GM18873 (cell line): ENCODE measurements around the gene KPNA2.
"Not testable (repeated sequence)": the region's sequence is repeated elsewhere in the genome, so short reads cannot be mapped to it uniquely, and the experiment has no call there.

ENCODE experiments used
- ATAC-seq: cut with Tn5 transposase; IDR thresholded peaks from one replicate; pipeline ENCODE4 v1.9.1; 2021; ENCODE audit warnings: mild to moderate bottlenecking, moderate library complexity, moderate number of reproducible peaks; ENCODE audit not compliant: unreplicated experiment, low FRiP score

Gene KPNA2

DNA sequence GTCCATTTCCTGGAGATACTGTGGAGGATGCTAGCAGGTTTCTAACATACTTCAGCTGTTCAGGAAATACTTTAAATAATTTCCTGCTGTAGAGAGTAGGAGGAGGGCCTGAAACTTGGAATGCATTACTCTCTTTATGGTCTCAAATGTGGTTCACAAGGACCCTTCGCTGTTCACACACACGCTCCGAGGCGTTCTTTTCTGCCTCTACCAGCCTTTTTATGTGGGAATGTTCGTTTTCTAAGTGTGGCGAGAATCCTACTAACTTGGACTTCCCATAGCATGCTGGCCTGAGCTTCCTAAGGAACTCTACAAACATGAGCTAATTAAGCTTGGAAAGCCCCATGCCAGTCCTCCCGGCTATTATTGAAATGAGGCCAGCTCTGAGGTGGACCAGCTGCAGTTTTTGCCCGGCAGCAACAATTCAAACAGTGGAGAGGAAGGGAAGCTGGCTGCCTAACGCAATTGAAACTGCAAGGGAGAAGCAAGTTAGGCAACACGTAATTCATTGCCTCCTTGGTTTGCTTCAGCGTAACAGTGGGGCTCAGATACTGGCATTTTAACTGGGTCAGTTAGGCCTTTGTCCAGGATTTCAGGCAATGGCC is 18.9 kb downstream of the KPNA2 start:
- no peak for ATAC-seq

DNA sequence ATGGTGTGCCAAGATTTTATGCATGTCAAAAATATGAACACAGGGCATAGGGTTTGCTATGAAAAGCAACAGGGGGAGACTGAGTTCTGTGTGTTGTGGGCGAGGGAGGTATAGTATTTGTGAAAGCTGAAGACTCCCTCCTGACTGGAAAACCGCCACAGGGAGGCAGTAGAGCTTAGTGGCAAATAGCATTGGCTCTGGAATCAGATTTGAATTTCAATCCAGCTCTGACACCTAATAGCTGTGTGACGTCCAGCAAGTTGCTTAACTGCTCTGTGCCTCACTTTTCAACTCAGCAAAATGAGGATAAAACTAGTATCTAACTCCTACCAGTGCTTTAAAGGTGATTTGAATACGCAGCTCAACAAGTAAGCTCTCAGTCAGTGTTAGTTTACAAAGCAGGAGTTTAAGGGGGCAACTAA is 22.0 kb downstream of the KPNA2 start:
- ATAC-seq: no peak

DNA sequence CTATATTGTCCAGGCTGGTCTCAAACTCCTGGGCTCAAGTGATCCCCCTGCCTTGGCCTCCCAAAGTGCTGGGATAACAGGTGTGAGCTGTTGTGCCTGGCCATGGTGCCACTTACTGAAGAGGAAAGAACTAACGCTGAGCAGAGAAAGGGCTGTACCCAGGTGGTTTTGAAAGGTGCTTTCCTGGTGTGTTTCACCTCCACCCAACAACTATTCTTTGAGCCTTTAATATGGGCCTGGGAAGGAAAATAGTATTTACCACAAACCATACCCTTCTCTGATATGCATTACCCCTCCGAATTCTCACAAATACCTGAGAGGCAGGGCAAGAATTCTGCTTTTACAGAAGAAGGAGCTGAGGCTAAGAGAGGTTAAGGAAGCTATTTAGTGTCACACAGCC is 24.8 kb downstream of the KPNA2 start:
- no peak for ATAC-seq

DNA sequence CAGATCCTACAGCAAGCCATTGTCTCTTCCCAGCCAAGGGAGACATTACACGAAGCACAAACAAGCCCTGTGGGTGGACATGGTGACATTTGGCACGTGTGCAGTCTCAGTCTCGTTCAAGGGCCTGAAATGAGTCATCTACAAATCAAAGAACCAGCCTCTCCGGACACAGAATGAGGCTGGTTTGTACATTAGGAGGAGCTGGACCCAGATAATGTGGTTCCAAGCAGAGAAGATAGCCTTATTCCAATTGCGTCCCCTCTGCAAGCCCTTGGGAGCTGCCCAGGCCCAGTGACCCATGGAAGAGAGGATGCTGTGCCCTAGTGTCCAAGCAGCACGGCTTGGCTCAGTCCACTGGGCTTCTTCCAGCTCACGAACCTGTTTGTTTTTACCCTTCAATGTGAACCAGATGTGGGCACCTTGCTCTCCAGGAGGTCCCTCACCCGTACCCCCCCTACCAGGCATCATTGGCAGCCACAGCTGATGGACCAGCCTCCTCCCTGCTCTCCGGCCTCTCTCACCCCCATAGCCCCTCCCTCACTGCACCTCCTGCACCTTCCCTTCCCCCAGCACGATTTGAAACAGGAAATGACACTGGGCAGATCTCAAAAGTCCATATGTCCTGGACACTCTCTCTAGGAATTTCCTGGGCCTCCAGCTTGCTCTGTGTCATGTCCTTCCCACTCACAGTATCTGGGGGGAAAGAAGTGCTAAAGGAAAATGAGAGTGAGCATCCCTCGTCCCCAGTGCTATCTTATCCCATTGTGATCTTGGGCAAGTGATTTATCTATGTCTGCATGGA is 26.2 kb downstream of the KPNA2 start:
- ATAC-seq: no peak

DNA sequence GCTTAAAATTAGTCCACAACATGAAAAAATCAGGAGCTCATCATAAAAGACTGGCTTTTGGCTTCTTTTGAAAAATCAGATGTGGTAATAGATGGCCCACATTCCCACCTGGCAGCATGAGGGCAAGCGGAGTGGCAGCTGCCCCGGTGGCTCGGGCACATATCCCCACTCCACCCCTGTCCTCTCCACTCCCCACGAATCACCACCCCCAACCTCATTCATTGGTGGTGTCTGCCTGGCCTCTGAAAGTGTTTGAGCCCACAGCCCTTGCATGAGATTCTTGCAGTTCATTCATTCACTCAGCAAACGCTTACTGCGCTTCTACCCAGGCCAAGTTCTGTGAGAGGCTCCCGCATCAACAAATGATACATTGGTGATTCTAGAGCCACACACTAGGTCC is 29.8 kb downstream of the KPNA2 start:
- not testable (repeated sequence) for ATAC-seq

DNA sequence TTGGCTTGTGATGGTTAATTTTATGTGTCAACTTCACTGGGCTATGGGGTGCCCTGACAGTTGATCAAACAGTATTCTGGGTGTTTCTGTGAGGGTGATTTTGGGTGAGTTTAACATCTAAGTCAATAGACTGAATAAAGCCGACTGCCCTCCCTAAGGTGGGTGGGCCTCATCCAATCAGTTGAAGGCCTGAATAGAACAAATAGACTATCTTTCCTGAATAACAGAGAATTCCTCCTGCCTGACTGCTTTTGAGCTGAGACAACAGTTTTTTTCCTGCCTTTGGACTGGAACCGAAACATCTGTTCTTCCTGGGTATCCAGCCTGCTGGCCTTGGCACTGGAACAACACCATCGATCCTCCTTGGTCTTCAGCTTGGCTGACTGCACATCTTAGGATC is 33.0 kb downstream of the KPNA2 start:
- ATAC-seq: not testable (repeated sequence)

DNA sequence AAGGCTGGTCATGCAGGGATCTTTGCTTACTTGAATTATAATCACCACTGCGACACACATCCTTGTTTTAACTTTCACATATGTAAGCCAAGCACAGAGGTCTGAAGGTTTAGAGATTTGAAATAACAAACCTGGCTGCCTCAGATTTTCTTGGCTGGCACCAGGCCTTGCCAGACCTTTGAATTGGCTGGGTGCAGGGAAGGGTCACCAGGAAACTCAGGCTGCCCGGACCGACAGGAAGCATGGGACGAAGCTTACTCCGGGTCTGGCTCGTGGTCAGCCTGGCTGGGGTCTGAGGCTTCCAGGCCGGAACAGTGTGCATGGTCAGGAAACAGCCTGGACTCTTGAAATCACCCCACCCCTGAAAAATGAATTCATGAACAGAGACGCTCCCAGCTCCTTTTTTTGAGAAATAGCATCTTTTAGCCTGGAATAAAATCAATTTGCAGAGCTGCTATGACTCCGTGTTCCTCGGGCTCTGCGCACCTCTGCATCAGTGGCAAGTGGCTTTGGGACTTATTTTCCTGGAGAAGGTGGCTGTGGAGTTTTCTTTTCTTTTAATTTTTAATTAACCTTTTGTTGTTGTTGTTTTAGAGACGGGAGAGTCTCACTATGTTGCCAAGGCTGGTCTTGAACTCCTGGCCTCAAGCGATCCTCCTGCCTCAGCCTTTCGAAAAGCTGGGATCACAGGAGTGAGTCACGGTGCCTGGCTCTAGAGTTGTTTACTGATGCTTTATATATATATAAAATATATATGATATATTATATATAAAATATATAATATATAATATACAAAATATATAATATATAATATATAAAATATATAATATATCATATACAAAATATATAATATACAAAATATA is 35.3 kb downstream of the KPNA2 start:
- not testable (repeated sequence) for ATAC-seq

DNA sequence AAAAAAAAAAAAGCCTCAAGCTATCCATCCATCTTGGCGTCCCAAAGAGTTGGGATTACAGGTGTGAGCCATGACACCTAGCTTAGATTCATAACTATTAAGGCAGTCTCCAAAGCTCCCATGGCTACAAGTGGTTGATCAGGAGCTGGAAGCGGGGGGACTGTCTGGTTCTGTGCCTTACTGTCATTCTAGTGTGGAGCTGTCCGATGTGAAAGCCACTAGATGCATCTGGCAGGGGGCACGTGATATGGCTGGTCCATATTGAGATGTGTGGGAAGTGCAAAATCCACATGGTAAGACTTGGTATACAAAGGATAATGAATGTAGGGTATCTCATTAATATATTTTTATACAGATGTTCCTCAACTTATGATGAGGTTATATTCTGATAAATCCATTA is 38.7 kb downstream of the KPNA2 start:
- ATAC-seq: no peak

DNA sequence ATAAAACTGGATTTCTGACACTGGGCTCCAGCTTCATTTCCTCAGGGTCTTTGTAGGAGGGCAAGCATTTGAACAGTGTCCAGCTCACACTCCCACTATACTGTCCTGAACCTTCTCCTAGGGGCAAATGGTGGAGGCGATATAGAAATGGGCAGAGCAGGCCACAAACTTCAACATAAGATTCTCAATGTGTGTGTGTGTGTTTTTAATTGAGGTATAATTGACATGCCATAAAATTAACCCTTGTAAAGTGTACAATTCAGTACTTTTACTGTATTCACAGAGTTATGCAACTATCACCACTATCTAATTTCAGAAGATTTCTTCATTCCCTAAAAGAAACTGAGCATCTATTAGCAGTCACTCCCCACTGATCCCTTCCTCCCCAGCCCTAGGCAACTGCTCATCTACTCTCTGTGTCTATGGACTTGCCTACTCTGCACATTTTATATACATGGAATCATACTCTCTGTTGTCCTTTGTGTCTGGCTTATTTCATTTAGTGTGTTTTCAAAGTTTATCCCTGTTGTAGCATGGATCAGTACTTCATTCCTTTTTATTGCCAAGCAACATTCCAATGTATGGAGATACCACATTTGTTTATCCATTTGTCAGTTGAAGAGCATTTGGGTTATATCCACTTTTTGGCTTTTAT is 40.5 kb downstream of the KPNA2 start:
- ATAC-seq: not testable (repeated sequence)

DNA sequence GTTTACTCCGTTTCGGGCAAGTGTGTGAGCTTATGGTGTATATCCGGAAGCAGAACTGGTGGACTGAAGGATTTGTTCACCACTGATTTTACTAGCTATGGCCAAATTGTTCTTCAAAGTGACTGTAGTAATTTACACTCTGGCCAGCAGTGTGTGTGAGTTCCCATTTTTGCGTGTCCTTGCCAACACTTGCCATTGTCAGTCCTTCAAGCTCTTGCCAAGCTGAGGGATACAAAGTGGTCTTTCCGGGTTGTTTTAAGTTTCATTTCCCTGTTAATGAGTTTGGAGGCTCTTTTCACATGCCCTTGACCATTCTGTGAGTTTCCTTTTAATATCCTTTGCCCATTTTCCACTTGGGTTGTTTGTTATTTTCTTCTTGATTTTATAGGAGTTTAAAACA is 42.0 kb downstream of the KPNA2 start:
- not testable (repeated sequence) for ATAC-seq

DNA sequence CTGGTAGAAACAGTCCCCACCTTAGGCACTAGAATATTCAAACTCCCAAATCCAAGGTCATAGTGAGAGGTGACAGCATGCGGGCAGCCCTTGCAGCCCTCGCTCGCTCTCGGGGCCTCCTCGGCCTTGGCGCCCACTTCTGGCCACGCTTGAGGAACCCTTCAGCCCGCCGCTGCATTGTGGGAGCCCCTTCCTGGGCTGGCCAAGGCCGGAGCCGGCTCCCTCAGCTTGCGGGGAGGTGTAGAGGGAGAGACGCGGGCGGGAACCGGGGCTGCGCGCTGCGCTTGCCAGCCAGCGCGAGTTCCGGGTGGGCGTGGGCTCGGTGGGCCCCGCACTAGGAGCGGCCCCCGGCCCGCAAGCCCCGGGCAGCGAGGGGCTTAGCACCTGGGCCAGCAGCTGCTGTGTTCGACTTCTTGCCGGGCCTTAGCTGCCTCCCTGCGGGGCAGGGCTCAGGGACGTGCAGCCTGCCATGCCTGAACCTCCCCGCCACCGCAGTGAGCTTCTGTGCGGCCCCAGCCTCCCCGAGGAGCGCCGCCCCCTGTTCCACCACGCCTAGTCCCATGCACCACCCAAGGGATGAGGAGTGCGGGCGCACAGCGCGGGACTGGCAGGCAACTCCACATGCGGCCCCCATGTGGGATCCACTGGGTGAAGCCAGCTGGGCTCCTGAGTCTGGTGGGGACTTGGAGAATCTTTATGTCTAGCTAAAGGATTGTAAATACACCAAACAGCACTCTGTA is 45.0 kb downstream of the KPNA2 start:
- no peak for ATAC-seq

DNA sequence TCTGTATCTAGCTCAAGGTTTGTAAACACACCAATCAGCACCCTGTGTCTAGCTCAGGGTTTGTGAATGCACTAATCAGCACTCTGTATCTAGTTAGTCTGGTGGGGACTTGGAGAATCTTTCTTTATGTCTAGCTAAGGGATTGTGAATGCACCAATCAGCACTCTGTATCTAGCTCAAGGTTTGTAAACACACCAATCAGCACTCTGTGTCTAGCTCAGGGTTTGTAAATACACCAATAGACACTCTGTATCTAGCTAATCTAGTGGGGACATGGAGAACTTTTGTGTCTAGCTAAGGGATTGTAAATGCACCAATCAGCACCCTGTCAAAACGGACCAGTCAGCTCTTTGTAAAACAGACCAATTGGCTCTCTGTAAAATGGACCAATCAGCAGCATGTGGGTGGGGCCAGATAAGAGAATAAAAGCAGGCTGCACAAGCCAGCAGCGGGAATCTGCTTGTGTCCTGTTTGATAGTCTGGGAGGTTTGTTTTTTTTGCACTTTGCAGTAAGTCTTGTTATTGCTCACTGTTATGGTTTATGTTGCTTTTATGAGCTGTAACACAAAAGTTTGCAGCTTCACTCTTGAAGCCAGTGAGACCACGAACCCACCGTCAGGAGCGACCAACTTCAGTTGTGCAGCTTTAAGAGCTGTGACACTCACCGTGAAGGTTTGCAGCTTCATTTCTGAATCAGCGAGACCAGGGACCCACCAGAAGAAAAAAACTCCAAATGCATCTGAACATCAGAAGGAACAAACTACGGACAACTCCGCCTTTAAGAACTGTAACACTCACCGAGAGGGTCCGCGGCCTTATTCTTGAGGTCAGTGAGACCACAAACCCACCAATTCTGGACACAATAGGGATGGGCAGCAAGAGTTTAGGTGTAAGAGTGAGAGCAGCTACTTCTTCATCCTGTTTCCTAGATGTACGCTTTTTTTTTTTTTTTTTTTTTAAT is 46.0 kb downstream of the KPNA2 start:
- ATAC-seq: not testable (repeated sequence)

DNA sequence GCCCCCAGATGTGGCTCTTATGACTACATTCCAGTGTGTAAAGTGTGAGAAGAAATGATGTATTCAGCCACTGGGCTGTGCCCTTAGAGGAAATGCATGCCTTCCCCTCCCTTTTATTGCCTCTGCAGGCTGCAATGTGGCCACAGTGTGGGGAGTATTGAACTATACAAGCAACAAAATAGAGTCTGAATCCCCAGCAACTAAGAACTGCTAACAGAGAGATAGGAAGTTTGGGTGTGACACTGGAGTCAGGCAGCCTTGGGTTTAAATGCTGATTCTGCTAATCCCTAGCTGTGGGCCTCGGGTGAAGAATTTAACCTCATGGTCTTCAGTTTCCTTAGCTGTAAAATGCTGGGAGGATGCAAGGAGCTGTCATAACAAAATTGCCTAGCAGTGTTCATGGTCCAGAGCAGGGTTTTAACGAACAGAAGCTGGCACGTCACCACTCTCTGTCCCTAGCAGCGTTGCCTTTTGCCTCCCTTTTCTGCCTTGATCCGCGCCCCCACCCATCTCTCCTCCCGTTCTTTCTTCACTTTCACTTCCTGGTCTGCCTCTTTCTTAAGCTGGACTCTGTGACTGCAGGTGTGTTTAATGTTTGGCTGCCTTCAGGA is 50.3 kb downstream of the KPNA2 start:
- ATAC-seq: no peak

DNA sequence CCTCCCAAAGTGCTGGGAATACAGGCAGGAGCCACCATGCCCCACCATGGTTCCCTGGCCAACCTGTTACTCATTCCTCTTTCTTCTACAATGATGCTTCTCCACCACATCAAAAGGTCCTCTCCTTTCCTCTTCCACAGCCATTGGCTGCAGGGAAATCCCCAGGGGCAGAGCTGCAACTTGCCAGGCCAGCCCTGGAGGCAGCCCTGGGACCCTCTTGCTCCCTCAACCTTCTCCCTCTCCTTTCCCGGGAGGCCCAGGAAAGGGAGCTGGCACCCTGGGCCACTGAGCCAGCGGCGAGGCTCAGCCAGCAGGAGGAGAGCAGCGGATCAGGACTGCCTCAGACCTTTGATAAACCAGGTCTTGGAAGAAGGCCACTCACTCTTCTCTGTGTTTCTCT is 51.1 kb downstream of the KPNA2 start:
- ATAC-seq: not testable (repeated sequence)

DNA sequence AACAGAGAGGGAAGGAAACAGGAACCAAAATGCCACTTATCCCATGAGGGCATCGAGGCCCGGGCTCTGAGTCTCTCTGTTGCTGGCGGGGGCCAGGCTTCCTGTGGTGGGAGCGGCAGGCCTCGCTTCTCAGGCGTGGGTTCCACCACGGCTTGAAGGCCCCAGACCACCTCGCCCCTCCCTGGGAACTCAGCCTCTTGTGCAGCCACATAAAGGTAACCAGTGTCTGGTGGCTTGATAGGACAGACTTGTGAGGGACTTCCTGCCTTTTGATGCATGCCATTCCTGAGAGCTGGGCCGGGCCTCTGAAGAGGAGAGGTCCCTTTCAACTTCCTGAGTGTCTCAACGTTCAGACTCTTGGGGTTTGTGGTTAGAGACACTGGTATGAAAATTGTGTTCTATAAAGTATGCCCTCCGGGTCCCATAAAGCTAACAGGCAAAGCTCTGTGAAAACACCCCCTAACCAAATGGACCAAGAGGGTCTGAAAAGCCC is 51.6 kb downstream of the KPNA2 start:
- ATAC-seq: peak; percentile 43

DNA sequence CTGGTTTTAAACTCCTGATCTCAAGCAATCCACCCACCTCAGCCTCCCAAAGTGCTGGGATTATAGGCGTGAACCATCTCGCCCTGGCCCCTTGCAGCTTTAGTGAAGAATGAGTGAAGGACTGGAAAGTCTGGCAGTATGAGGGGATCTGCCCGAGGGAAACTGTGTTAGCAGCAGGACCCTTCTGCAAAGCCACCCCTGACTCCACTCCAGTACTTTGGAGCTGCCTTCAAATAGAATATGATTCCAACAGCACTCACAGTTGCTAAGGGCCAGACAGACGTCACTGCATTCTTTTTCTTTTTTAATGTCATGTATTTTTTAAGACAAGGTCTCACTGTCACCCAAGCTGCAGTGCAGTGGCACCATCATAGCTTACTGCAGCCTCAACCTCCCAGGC is 52.3 kb downstream of the KPNA2 start:
- no peak for ATAC-seq

DNA sequence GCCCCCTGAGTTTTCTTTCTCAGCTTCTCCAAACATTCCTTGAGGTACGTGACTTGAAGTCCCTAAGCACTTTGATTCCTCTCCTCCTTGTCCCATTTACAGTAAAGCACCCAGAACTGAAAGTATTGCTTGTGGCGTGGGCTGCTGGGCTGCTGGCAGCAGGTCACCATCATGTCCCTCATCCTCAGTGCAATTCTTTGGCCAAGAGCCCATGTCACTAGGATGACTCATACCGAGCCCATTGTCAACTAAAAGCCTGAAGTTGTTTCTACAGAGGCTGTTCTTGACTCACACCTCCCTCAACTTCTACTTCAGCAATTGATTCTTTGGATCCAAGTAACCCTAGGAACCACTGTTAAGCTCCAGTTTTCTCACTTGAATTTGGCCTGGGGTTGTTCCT is 54.3 kb downstream of the KPNA2 start:
- ATAC-seq: no peak

DNA sequence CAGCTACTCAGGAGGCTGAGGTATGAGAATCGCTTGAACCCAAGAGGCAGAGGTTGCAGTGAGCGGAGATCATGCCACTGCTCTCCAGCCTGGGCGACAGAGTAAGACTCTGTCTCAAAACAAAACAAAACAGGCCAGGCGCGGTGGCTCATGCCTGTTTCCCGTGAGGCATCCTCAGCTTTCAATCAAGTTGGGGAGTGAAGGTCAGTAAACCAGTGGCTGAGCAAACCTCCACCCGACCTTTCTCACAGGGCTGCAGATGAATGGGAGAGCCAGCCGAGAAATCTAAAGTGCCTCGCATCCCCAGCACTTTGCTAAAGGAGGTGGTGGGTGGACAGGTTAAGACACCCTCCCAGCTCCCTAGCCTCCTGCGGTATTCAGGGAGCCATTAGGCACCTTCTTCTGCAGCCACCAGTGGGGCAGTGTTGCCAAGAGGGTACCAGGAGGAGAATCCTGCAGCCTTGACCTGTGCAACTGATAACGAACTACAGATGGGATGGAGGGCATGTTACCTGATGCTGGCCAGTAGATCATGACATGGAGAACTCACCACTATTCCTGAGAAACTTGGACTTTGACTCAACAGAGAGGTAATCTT is 59.0 kb downstream of the KPNA2 start:
- no peak for ATAC-seq
